Measurements from ENCODE around the gene CCDC190.

DNA sequence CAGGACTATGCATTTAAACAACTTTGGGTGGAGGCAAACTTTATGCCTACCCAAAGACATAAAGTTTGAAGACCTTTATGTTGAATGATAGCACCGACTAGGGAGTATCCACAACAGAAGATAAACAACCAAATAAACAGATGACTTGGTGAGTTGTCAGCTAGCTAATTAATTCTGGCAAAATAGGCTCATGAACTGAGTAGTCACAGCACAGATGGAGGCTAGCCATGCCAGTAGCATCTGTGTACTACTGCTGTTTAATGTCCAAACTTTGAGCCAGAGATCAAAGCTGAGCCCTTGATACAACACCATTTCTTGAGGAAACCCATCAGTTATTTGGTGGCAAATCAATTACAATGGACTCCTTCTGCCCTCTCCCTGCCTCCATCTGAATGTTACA, 40.3 kb upstream of the CCDC190 start:
- TF ChIP-seq, protein P1, sequence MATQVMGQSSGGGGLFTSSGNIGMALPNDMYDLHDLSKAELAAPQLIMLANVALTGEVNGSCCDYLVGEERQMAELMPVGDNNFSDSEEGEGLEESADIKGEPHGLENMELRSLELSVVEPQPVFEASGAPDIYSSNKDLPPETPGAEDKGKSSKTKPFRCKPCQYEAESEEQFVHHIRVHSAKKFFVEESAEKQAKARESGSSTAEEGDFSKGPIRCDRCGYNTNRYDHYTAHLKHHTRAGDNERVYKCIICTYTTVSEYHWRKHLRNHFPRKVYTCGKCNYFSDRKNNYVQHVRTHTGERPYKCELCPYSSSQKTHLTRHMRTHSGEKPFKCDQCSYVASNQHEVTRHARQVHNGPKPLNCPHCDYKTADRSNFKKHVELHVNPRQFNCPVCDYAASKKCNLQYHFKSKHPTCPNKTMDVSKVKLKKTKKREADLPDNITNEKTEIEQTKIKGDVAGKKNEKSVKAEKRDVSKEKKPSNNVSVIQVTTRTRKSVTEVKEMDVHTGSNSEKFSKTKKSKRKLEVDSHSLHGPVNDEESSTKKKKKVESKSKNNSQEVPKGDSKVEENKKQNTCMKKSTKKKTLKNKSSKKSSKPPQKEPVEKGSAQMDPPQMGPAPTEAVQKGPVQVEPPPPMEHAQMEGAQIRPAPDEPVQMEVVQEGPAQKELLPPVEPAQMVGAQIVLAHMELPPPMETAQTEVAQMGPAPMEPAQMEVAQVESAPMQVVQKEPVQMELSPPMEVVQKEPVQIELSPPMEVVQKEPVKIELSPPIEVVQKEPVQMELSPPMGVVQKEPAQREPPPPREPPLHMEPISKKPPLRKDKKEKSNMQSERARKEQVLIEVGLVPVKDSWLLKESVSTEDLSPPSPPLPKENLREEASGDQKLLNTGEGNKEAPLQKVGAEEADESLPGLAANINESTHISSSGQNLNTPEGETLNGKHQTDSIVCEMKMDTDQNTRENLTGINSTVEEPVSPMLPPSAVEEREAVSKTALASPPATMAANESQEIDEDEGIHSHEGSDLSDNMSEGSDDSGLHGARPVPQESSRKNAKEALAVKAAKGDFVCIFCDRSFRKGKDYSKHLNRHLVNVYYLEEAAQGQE (IDR thresholded peaks at IDR 0.05; ENCODE audit: low read depth): no peak
- TF ChIP-seq EP300 (IDR thresholded peaks at IDR 0.05; ENCODE audit: borderline replicate concordance) (no peak), TEAD4 (IDR thresholded peaks at IDR 0.05) (no peak), EGR1 (IDR thresholded peaks at IDR 0.05) (no peak), TCF12 (IDR thresholded peaks at IDR 0.05; ENCODE audit: low read depth) (no peak), TAF1 (IDR thresholded peaks at IDR 0.05; ENCODE audit: low read depth) (no peak), YY1 (IDR thresholded peaks at IDR 0.05; ENCODE audit: low read depth) (no peak), NFIC (IDR thresholded peaks at IDR 0.05) (no peak), CEBPB (IDR thresholded peaks at IDR 0.05) (no peak), RAD21 (IDR thresholded peaks at IDR 0.05; ENCODE audit: low read depth) (no peak)
- TF ChIP-seq, protein P2, sequence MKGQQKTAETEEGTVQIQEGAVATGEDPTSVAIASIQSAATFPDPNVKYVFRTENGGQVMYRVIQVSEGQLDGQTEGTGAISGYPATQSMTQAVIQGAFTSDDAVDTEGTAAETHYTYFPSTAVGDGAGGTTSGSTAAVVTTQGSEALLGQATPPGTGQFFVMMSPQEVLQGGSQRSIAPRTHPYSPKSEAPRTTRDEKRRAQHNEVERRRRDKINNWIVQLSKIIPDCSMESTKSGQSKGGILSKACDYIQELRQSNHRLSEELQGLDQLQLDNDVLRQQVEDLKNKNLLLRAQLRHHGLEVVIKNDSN (IDR thresholded peaks at IDR 0.05): no peak
- TF ChIP-seq, protein P3, sequence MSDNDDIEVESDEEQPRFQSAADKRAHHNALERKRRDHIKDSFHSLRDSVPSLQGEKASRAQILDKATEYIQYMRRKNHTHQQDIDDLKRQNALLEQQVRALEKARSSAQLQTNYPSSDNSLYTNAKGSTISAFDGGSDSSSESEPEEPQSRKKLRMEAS (IDR thresholded peaks at IDR 0.05): no peak
